Endometrium (tissue), 2 donors: ENCODE data around the gene KIR2DL3.

ENCODE experiments used
- FAIRE-seq: peaks from 2 replicates; lab custom pipeline; 2012; peaks lifted over from hg19 to GRCh38; lab: Jason Lieb, UNC
- donor health status: control.
- donor health status: control.

KIR2DL3 gene

DNA sequence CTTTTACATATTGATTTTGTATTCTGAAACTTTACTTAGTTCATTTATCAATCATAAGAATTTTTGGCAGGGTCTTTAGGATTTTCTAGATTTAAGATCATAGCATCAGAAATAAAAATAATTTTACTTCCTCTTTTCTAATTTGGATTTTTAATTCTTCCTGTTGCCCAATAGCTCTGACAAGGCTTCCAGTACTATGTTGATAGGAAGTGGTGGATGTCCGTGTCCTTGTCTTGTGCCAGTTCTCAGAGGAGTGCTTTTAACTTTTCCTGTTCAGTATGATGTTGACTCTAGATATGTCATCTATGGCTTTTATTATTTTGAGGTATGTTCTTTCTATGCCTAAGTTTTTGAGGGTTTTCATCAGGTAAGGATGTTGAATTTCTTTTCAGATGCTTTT, 57.4 kb downstream of the KIR2DL3 start:
- FAIRE-seq, result no peak
